Osteoblast (primary cell): ENCODE data around the gene PRKAG3. TPM values are rescaled to one million over a fixed set of nuclear protein-coding genes. Genes with fewer than 3 reads are reported as not detected.

ENCODE experiments used
- DNase-seq: peaks from one replicate; pipeline ENCODE4 v3.0.0; 2011; ENCODE audit warnings: low spot score, mixed read lengths; ENCODE audit not compliant: insufficient read length; ENCODE audit errors: missing footprints
- H2AFZ ChIP-seq: 2 replicates; pipeline ENCODE4 v1.6.0; 2011; ENCODE audit warnings: mild to moderate bottlenecking, low read length
- H3K27ac ChIP-seq: 2 replicates; pipeline ENCODE4 v1.5.1; 2011; ENCODE audit warnings: mild to moderate bottlenecking, low read depth, low read length, moderate library complexity
- H3K27me3 ChIP-seq: 2 replicates; pipeline ENCODE4 v1.6.0; 2012; ENCODE audit warnings: mild to moderate bottlenecking, control low read depth, inconsistent platforms, low read length, moderate library complexity; ENCODE audit not compliant: insufficient read depth
- H3K36me3 ChIP-seq: 2 replicates; pipeline ENCODE4 v1.5.1; 2011; ENCODE audit warnings: mild to moderate bottlenecking, low read length, control low read depth, moderate library complexity; ENCODE audit not compliant: insufficient read depth
- H3K4me1 ChIP-seq: 2 replicates; pipeline ENCODE4 v1.5.1; 2011; ENCODE audit warnings: mild to moderate bottlenecking, low read length, control low read depth, moderate library complexity; ENCODE audit not compliant: insufficient read depth
- H3K4me2 ChIP-seq: 2 replicates; pipeline ENCODE4 v1.6.0; 2011; ENCODE audit warnings: mild to moderate bottlenecking, low read length; ENCODE audit not compliant: insufficient read depth
- H3K4me3 ChIP-seq: fragments of 200-600 bp; sonication (generic); 3 replicates; pipeline ENCODE4 v1.5.1; 2012; ENCODE audit warnings: mild to moderate bottlenecking, low read length, inconsistent platforms; ENCODE audit not compliant: insufficient read depth
- H3K79me2 ChIP-seq: 2 replicates; pipeline ENCODE4 v1.6.0; 2012; ENCODE audit warnings: mild to moderate bottlenecking, low read length, control low read depth, inconsistent platforms; ENCODE audit not compliant: insufficient read depth
- H3K9me3 ChIP-seq: 2 replicates; pipeline ENCODE4 v1.5.1; 2011; ENCODE audit warnings: low read depth, low read length, control low read depth
- H4K20me1 ChIP-seq: 2 replicates; pipeline ENCODE4 v1.6.0; 2012; ENCODE audit warnings: mild to moderate bottlenecking, low read length, control low read depth; ENCODE audit not compliant: insufficient read depth
- total RNA-seq: library from RNA; depleted of rRNA; stranded (reverse); fragments of >200 nt; gene quantifications from 2 replicates; pipeline ENCODE4 v1.2.3, GENCODE V29; 2012
- TF ChIP-seq, protein P1 (sequence below): IDR thresholded peaks from 2 replicates; pipeline ENCODE4 v1.5.1; 2011; ENCODE audit warnings: mild to moderate bottlenecking, low read depth, low read length, moderate library complexity; ENCODE audit errors: extremely low read depth

Gene PRKAG3
- total RNA-seq, 1 donor = under 0.01 TPM

DNA sequence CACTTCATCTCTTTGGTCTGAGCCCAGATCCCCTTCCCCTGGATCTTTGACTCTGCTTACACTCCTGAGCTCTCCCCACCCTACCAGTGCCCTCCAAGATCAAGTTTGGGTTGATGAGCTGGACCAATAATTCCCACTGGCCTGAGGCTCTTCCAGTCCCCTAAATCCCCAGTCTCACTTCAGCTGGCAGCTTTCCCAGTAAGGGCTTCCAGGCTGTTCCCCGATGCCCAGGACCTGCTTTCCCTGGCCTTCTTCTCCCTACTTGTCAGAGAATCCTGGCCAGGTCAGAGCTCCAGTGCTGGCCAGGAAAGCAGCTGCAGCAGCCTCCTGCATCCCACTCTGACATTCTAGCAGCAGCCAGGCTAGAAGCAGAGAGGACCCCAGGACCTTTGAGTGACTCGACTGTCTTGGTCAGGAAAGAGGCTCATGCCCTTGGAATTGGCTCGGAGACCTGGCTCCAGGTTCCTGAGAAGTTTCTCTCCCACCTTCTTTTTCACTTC lies 31.5 kb upstream of the PRKAG3 start:
- H3K27me3 ChIP-seq = peaks cover 56% of the 10 kb centered on the region

DNA sequence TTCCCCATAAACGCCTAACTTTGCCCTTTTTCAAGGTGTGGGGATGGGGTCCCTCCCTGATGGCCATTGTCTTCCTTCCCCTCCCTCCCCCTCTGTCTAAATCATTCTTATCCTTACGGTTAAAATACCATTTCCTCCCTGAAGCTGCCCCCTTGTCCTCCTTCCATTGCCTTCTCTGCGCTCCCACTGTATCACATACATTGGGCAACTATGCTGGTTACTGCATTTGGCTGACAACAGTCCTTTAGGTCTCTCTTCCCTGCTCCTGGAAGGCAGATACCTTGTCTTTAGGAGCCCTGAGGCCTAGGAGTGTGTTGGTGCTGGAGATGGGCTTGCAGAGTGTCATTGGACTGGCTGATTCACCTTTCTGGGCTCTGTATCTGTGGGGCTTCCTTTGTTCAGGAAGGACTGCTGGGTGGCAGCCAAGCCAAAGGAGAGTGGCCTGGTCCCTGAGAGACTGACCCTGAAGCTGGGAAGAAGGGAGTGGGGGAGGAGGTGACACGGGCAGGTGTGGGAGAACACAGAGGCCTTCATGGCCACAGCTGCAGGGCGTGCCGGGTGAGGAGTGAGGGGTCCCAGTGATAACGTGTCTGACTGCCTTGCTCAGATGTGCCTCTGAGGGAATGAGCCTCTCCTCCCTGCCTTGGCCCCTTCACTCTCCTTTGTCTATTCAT lies 30.2 kb upstream of the PRKAG3 start:
- no peaks in the 10 kb centered on the region for H3K79me2 ChIP-seq
- H3K4me1 ChIP-seq = no peaks in the 10 kb centered on the region
- TF ChIP-seq, protein P1, sequence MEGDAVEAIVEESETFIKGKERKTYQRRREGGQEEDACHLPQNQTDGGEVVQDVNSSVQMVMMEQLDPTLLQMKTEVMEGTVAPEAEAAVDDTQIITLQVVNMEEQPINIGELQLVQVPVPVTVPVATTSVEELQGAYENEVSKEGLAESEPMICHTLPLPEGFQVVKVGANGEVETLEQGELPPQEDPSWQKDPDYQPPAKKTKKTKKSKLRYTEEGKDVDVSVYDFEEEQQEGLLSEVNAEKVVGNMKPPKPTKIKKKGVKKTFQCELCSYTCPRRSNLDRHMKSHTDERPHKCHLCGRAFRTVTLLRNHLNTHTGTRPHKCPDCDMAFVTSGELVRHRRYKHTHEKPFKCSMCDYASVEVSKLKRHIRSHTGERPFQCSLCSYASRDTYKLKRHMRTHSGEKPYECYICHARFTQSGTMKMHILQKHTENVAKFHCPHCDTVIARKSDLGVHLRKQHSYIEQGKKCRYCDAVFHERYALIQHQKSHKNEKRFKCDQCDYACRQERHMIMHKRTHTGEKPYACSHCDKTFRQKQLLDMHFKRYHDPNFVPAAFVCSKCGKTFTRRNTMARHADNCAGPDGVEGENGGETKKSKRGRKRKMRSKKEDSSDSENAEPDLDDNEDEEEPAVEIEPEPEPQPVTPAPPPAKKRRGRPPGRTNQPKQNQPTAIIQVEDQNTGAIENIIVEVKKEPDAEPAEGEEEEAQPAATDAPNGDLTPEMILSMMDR = no peak
- no peak overlapping the region for H3K27ac ChIP-seq
- peaks cover 52% of the 10 kb centered on the region for H3K27me3 ChIP-seq
- H3K36me3 ChIP-seq = no peaks in the 10 kb centered on the region
- no peaks in the 10 kb centered on the region for H4K20me1 ChIP-seq
- peak; percentile 57 for DNase-seq
- no peak overlapping the region for H3K4me2 ChIP-seq
- no peak overlapping the region for H2AFZ ChIP-seq
- no peak overlapping the region for H3K4me3 ChIP-seq
- no peaks in the 10 kb centered on the region for H3K9me3 ChIP-seq

More for the DNA sequence above, 31.5 kb upstream of the PRKAG3 start:
- peak; percentile 72 for DNase-seq
- no peak overlapping the region for H2AFZ ChIP-seq
- H3K9me3 ChIP-seq = no peaks in the 10 kb centered on the region
- H3K4me2 ChIP-seq = no peak overlapping the region
- H3K27ac ChIP-seq = no peak overlapping the region
- no peaks in the 10 kb centered on the region for H3K36me3 ChIP-seq
- H3K79me2 ChIP-seq = no peaks in the 10 kb centered on the region
- no peak overlapping the region for H3K4me3 ChIP-seq
- TF ChIP-seq, protein P1 = no peak
- H3K4me1 ChIP-seq = no peaks in the 10 kb centered on the region
- H4K20me1 ChIP-seq = no peaks in the 10 kb centered on the region

GRCh38 chr2:218860950-218861381 lies 29.4 kb upstream of the PRKAG3 start:
- H3K36me3 ChIP-seq = no peaks in the 10 kb centered on the region
- TF ChIP-seq, protein P1 = no peak
- peak; percentile 55 for DNase-seq
- no peaks in the 10 kb centered on the region for H3K79me2 ChIP-seq
- H3K27ac ChIP-seq = no peak overlapping the region
- no peak overlapping the region for H2AFZ ChIP-seq
- H3K4me1 ChIP-seq = no peaks in the 10 kb centered on the region
- peaks cover 58% of the 10 kb centered on the region for H3K27me3 ChIP-seq
- H3K4me3 ChIP-seq = no peak overlapping the region
- H3K4me2 ChIP-seq = no peak overlapping the region
- H4K20me1 ChIP-seq = no peaks in the 10 kb centered on the region
- H3K9me3 ChIP-seq = no peaks in the 10 kb centered on the region

DNA sequence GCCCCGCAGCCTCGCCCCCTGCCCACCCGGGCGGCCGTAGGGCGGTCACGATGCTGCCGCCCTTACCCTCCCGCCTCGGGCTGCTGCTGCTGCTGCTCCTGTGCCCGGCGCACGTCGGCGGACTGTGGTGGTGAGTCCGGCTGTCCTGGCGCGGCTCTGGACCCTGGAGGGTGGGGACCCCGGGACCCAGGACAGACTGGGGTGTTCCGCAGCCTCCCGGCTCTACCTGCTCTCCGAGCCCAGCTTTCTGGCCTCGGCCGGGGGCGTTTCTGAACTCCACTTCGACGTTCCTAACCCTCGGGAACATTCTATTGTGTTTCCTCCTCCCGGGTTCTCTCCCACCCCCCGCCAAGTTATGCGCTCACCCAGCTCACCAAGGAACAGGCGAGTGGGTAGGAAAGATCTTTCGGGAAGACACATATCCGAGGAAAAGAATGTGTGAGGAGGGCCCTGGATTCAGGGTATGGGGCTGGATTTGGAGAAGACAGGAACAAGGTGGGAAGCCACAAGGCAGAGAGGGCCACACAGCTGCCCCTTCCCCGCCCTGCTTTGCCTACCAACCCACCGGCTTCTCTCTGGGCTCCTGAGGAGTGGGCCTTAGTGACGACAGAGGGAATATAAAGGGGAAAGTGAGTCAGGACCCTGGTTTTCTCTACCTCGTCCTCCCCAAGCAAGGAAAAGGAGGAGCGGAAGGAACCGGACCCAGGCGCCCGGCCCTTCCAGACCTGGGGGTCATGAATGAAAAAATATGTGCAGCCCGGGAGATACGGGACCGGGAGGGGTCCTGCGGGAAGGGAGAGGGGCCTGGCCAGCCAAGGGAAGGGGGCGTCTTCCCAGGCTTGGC lies 28.6 kb upstream of the PRKAG3 start:
- Histone ChIP-seq H3K27me3 (peaks cover 66% of the 10 kb centered on the region), H3K4me2 (no peak overlapping the region), H2AFZ (no peak overlapping the region), H4K20me1 (no peaks in the 10 kb centered on the region), H3K79me2 (no peaks in the 10 kb centered on the region), H3K4me3 (no peak overlapping the region), H3K27ac (no peak overlapping the region), H3K4me1 (no peaks in the 10 kb centered on the region), H3K9me3 (no peaks in the 10 kb centered on the region), H3K36me3 (no peaks in the 10 kb centered on the region)
- DNase-seq = peak; percentile 84
- TF ChIP-seq, protein P1 = no peak
